ENCODE data around the gene PRKD1. TPM values are rescaled to one million over a fixed set of nuclear protein-coding genes. Genes with fewer than 3 reads are reported as not detected.

The PRKD1 gene
- total RNA-seq, result not detected
- polyA plus RNA-seq (2013, experiment 1 of 2), result not detected
- 0.46 TPM for polyA plus RNA-seq (2013, experiment 2 of 2)
- 0 to 0.19 (median 0) reads per million in 172 experiments for total RNA-seq

DNA sequence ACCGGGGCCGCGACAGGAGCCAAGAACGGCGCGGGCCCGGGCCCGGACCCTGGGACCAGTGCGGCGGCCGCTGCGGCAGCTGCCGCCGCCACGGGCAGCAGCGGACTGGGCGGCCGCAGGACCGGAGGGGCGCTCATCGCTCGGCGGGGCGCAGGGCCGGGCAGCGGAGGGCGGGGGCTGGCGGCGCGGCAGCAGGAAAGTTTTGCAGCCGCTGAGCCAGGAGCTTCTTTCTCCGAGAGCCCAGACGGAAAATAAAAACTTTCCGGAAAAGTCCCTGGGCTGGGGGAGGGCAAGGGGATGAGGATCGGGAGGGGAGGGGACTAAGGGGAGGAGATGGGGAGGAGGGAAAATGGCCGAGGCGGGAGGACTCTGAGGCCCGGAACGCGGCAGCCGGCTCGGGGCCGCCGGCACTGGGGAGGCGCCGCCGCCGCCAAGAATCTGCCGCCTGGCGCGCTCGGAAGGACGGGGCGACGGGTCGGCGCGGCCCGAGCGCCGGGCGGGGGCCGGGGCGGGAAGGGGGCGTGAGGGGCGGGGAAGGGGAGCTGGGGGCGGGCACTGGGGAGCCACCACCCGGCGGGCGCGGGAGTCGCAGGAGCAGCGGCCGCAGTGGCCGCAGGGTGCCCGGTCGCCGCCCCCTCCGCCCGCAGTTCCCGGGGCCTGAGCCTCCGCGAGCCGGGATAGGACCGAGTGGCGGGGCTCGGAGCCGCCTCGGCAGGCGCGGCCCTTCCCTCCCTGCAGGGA is at the start of gene PRKD1:
TSS of gene PRKD1 (minus strand) at position 472 of the 741 bp plus-strand sequence.
- Mint-ChIP-seq H3K4me1 (ENCODE audit: low read depth) (peaks cover 4% of the 10 kb centered on the region), H3K4me3 (no peak within 1 kb of the TSS), H3K36me3 (ENCODE audit: low read depth) (no peaks in the 10 kb centered on the region), H3K27ac (no peak within 1 kb of the TSS), H3K9me3 (no peaks in the 10 kb centered on the region), H3K27me3 (peaks cover 48% of the 10 kb centered on the region)
- peaks cover 19 to 36% of the 10 kb centered on the region in 2 experiments for H3K27me3 ChIP-seq (ENCODE audit: control insufficient read depth in 1 of 2, insufficient read depth in 2 of 2, low read length in 2 of 2)
- POLR2A ChIA-PET, result no interaction called here
- no peaks in the 10 kb centered on the region for H3K36me3 ChIP-seq (ENCODE audit: insufficient read depth, low read length)
- H3K4me3 ChIP-seq (ENCODE audit: low read length), result no peak within 1 kb of the TSS
- peaks cover 0 to 16% of the 10 kb centered on the region in 2 experiments for H3K9me3 ChIP-seq (ENCODE audit: control insufficient read depth in 1 of 2, insufficient read depth in 1 of 2, low read length in 2 of 2)
- DNase-seq, result no peak
- CTCF ChIA-PET, result no interaction called here
- no peaks in the 10 kb centered on the region for H3K4me1 ChIP-seq (ENCODE audit: insufficient read depth, low read length)
- TF ChIP-seq, protein P1, sequence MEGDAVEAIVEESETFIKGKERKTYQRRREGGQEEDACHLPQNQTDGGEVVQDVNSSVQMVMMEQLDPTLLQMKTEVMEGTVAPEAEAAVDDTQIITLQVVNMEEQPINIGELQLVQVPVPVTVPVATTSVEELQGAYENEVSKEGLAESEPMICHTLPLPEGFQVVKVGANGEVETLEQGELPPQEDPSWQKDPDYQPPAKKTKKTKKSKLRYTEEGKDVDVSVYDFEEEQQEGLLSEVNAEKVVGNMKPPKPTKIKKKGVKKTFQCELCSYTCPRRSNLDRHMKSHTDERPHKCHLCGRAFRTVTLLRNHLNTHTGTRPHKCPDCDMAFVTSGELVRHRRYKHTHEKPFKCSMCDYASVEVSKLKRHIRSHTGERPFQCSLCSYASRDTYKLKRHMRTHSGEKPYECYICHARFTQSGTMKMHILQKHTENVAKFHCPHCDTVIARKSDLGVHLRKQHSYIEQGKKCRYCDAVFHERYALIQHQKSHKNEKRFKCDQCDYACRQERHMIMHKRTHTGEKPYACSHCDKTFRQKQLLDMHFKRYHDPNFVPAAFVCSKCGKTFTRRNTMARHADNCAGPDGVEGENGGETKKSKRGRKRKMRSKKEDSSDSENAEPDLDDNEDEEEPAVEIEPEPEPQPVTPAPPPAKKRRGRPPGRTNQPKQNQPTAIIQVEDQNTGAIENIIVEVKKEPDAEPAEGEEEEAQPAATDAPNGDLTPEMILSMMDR (IDR thresholded peaks at IDR 0.05), result no peak
- no peak within 1 kb of the TSS for H3K27ac ChIP-seq (ENCODE audit: low read depth in 1 of 2, low read length in 2 of 2)
- no peak for ATAC-seq (ENCODE audit: poor library complexity)
- intact Hi-C loops (cut with DNase I, micrococcal nuclease), result no loop called here

DNA sequence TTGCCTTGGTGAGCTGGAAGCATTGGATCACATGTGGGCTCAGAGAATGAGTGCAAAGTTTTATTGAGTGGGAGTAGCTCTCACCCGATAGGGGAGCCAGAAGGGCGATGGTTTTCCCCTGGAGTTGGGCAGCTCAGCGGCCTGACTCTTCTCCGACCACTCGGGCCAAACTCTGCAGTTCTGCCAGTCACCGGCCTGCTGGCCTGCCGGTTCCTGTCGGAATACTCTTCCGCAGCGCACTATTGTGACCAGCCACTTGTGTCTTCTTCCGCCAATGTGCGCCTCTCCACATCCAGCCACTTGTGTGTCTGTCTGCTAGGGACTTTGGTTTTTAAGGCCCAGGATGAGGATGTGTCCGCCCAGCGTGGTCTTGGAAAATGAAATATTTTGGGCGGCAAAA is 43.5 kb upstream of the PRKD1 start:
- H3K4me1 Mint-ChIP-seq (ENCODE audit: low read depth), result no peaks in the 10 kb centered on the region
- H3K36me3 Mint-ChIP-seq (ENCODE audit: low read depth), result no peaks in the 10 kb centered on the region
- Histone ChIP-seq H3K27ac (ENCODE audit: low read depth in 1 of 2, low read length in 2 of 2) (no peak overlapping the region), H3K36me3 (ENCODE audit: insufficient read depth, low read length) (no peaks in the 10 kb centered on the region), H3K4me3 (ENCODE audit: low read length) (no peak overlapping the region), H3K4me1 (ENCODE audit: insufficient read depth, low read length) (no peaks in the 10 kb centered on the region), H3K27me3 (ENCODE audit: control insufficient read depth in 1 of 2, insufficient read depth in 2 of 2, low read length in 2 of 2) (no peaks in the 10 kb centered on the region), H3K9me3 (ENCODE audit: control insufficient read depth in 1 of 2, insufficient read depth in 1 of 2, low read length in 2 of 2) (peaks cover 4 to 22% of the 10 kb centered on the region in 2 experiments)
- intact Hi-C loops (cut with DNase I, micrococcal nuclease), result no loop called here
- no peak overlapping the region for H3K27ac Mint-ChIP-seq
- no peaks in the 10 kb centered on the region for H3K27me3 Mint-ChIP-seq
- DNase-seq (no peak), ATAC-seq (ENCODE audit: poor library complexity) (no peak)
- peaks cover 18% of the 10 kb centered on the region for H3K9me3 Mint-ChIP-seq
- TF ChIP-seq, protein P1 (IDR thresholded peaks at IDR 0.05), result no peak
- CTCF ChIA-PET, result no interaction called here
- POLR2A ChIA-PET, result no interaction called here
- H3K4me3 Mint-ChIP-seq, result no peak overlapping the region

DNA sequence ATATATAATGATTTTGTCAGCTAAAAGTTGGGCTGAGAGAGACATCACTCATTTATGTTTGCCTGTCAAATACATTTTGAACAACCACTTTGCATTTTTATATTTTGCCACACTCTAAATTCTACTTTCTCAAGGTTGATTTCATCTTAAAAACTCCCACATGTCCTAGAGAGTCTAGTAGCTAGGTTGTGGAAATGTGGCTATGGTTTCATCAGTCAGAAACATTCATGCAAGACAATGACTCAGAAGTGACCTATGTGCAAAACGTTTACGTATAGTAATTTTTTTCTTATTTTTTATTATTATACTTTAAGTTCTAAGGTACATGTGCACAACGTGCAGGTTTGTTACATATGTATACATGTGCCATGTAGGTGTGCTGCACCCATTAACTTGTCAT is 27.4 kb upstream of the PRKD1 start:
- DNase-seq, result no peak
- no peak overlapping the region for H3K4me3 Mint-ChIP-seq
- no peak for ATAC-seq (ENCODE audit: poor library complexity)
- peaks cover 4% of the 10 kb centered on the region for H3K9me3 Mint-ChIP-seq
- Histone ChIP-seq H3K9me3 (ENCODE audit: control insufficient read depth in 1 of 2, insufficient read depth in 1 of 2, low read length in 2 of 2) (peaks cover 0 to 8% of the 10 kb centered on the region in 2 experiments), H3K4me3 (ENCODE audit: low read length) (no peak overlapping the region), H3K36me3 (ENCODE audit: insufficient read depth, low read length) (no peaks in the 10 kb centered on the region), H3K27ac (ENCODE audit: low read depth in 1 of 2, low read length in 2 of 2) (no peak overlapping the region), H3K4me1 (ENCODE audit: insufficient read depth, low read length) (no peaks in the 10 kb centered on the region), H3K27me3 (ENCODE audit: control insufficient read depth in 1 of 2, insufficient read depth in 2 of 2, low read length in 2 of 2) (no peaks in the 10 kb centered on the region)
- H3K4me1 Mint-ChIP-seq (ENCODE audit: low read depth), result no peaks in the 10 kb centered on the region
- H3K27ac Mint-ChIP-seq, result no peak overlapping the region
- CTCF ChIA-PET, result no interaction called here
- H3K27me3 Mint-ChIP-seq, result no peaks in the 10 kb centered on the region
- POLR2A ChIA-PET, result no interaction called here
- intact Hi-C loops (cut with DNase I, micrococcal nuclease), result no loop called here
- H3K36me3 Mint-ChIP-seq (ENCODE audit: low read depth), result no peaks in the 10 kb centered on the region
- TF ChIP-seq, protein P1 (IDR thresholded peaks at IDR 0.05), result no peak
